Measurements from ENCODE around the gene SPPL2A.

GRCh38 chr15:50786871-50787270 is 21.4 kb upstream of the SPPL2A start:
- TF ChIP-seq TAF1 (IDR thresholded peaks at IDR 0.05; ENCODE audit: borderline replicate concordance, insufficient read depth, low read length), result no peak
- TF ChIP-seq POLR2AphosphoS5 (IDR thresholded peaks at IDR 0.05; ENCODE audit: low read depth, low read length), result no peak

Data from PFSK-1 (cell line).